ENCODE results near the gene STXBP5. TPM values are rescaled to one million over a fixed set of nuclear protein-coding genes. Genes with fewer than 3 reads are reported as not detected.

The STXBP5 gene
- total and polyA plus RNA-seq, 7 experiments from 2014 or later: 2.5 to 47.4 (median 26.5) TPM

GRCh38 chr6:147176795-147177194, 27.4 kb upstream of the STXBP5 start:
- Histone ChIP-seq H3K9me3 (ENCODE audit: control insufficient read depth in 2 of 3, low read length in 3 of 3) (no peaks in the 10 kb centered on the region), H3K36me3 (ENCODE audit: control insufficient read depth in 2 of 3, insufficient read depth in 3 of 3, low read length in 3 of 3) (no peaks in the 10 kb centered on the region), H3K27me3 (ENCODE audit: control insufficient read depth in 2 of 2, insufficient read depth in 2 of 2, low read length in 2 of 2) (no peaks in the 10 kb centered on the region), H3K4me1 (ENCODE audit: control insufficient read depth in 2 of 2, insufficient read depth in 2 of 2, low read length in 2 of 2) (no peaks in the 10 kb centered on the region), H3K27ac (ENCODE audit: low read depth, low read length) (no peak overlapping the region), H3K4me3 (ENCODE audit: low read length) (no peak overlapping the region)
- DNase-seq: no peak
- Mint-ChIP-seq H3K27ac (no peak overlapping the region), H3K9me3 (no peaks in the 10 kb centered on the region), H3K36me3 (peaks cover 0 to 2% (median 0%) of the 10 kb centered on the region in 5 donors), H3K4me3 (no peak overlapping the region), H3K27me3 (peaks cover 0 to 5% (median 0%) of the 10 kb centered on the region in 5 donors), H3K4me1 (peaks cover 0 to 3% (median 0%) of the 10 kb centered on the region in 7 donors)
- CTCF ChIA-PET: no interaction called here
- ATAC-seq: no peak
- POLR2A ChIA-PET: no interaction called here
- intact Hi-C loops (cut with micrococcal nuclease): no loop called here

- no peak overlapping the region for H3K27ac Mint-ChIP-seq
- Histone ChIP-seq H3K4me1 (ENCODE audit: control insufficient read depth in 2 of 2, insufficient read depth in 2 of 2, low read length in 2 of 2) (no peaks in the 10 kb centered on the region), H3K36me3 (ENCODE audit: control insufficient read depth in 2 of 3, insufficient read depth in 3 of 3, low read length in 3 of 3) (no peaks in the 10 kb centered on the region), H3K4me3 (ENCODE audit: low read length) (no peak overlapping the region), H3K9me3 (ENCODE audit: control insufficient read depth in 2 of 3, low read length in 3 of 3) (no peaks in the 10 kb centered on the region), H3K27ac (ENCODE audit: low read depth, low read length) (no peak overlapping the region), H3K27me3 (ENCODE audit: control insufficient read depth in 2 of 2, insufficient read depth in 2 of 2, low read length in 2 of 2) (no peaks in the 10 kb centered on the region)
- ChIA-PET CTCF (no interaction called here), POLR2A (no interaction called here)
- peaks cover 0 to 3% (median 0%) of the 10 kb centered on the region in 7 donors for H3K4me1 Mint-ChIP-seq
- ATAC-seq: no peak
- H3K27me3 Mint-ChIP-seq: peaks cover 0 to 5% (median 0%) of the 10 kb centered on the region in 5 donors
- peaks cover 0 to 2% (median 0%) of the 10 kb centered on the region in 5 donors for H3K36me3 Mint-ChIP-seq
- no peaks in the 10 kb centered on the region for H3K9me3 Mint-ChIP-seq
- H3K4me3 Mint-ChIP-seq: no peak overlapping the region
- DNase-seq: no peak
- intact Hi-C loops (cut with micrococcal nuclease): no loop called here
These were observed 26.9 kb upstream of the STXBP5 start for GRCh38 chr6:147177286-147177685.

- Histone ChIP-seq H3K27ac (ENCODE audit: low read depth, low read length) (no peak overlapping the region), H3K4me1 (ENCODE audit: control insufficient read depth in 2 of 2, insufficient read depth in 2 of 2, low read length in 2 of 2) (no peaks in the 10 kb centered on the region), H3K9me3 (ENCODE audit: control insufficient read depth in 2 of 3, low read length in 3 of 3) (no peaks in the 10 kb centered on the region), H3K36me3 (ENCODE audit: control insufficient read depth in 2 of 3, insufficient read depth in 3 of 3, low read length in 3 of 3) (no peaks in the 10 kb centered on the region), H3K4me3 (ENCODE audit: low read length) (no peak overlapping the region), H3K27me3 (ENCODE audit: control insufficient read depth in 2 of 2, insufficient read depth in 2 of 2, low read length in 2 of 2) (no peaks in the 10 kb centered on the region)
- intact Hi-C loops (cut with micrococcal nuclease): no loop called here
- Mint-ChIP-seq H3K9me3 (no peaks in the 10 kb centered on the region), H3K4me1 (peaks cover 0 to 3% (median 0%) of the 10 kb centered on the region in 7 donors), H3K27me3 (peaks cover 0 to 5% (median 0%) of the 10 kb centered on the region in 5 donors), H3K4me3 (no peak overlapping the region), H3K36me3 (peaks cover 0 to 2% (median 0%) of the 10 kb centered on the region in 5 donors), H3K27ac (peak overlapping the region in 1 of 9 donors; percentile 59)
- ChIA-PET POLR2A (interaction anchor here (0.6 kb wide), 1 partner anchor 138 kb away, joined by 3 read pairs; no protein-coding TSS in a partner anchor), CTCF (no interaction called here)
- ATAC-seq (no peak), DNase-seq (no peak)
These were observed 25.9 kb upstream of the STXBP5 start for GRCh38 chr6:147178355-147178754.

- no peak overlapping the region for H3K27ac Mint-ChIP-seq
- peaks cover 0 to 2% (median 0%) of the 10 kb centered on the region in 5 donors for H3K36me3 Mint-ChIP-seq
- H3K4me1 Mint-ChIP-seq: no peaks in the 10 kb centered on the region
- ATAC-seq: no peak
- peaks cover 0 to 5% (median 0%) of the 10 kb centered on the region in 5 donors for H3K27me3 Mint-ChIP-seq
- H3K4me3 ChIP-seq (ENCODE audit: low read length): no peak overlapping the region
- no peak for DNase-seq
- POLR2A ChIA-PET: interaction anchor here (1.1 kb wide), 1 partner anchor 27 kb away, joined by 3 read pairs; no protein-coding TSS in a partner anchor
- CTCF ChIA-PET: interaction anchor here (0.6 kb wide), 1 partner anchor 740 kb away, joined by 3 read pairs; no protein-coding TSS in a partner anchor
- H3K27ac ChIP-seq (ENCODE audit: low read depth, low read length): no peak overlapping the region
- intact Hi-C loops (cut with micrococcal nuclease): no loop called here
- no peaks in the 10 kb centered on the region for H3K36me3 ChIP-seq (ENCODE audit: control insufficient read depth in 2 of 3, insufficient read depth in 3 of 3, low read length in 3 of 3)
- no peaks in the 10 kb centered on the region for H3K4me1 ChIP-seq (ENCODE audit: control insufficient read depth in 2 of 2, insufficient read depth in 2 of 2, low read length in 2 of 2)
- H3K9me3 ChIP-seq (ENCODE audit: control insufficient read depth in 2 of 3, low read length in 3 of 3): no peaks in the 10 kb centered on the region
- H3K27me3 ChIP-seq (ENCODE audit: control insufficient read depth in 2 of 2, insufficient read depth in 2 of 2, low read length in 2 of 2): no peaks in the 10 kb centered on the region
- no peaks in the 10 kb centered on the region for H3K9me3 Mint-ChIP-seq
- H3K4me3 Mint-ChIP-seq: no peak overlapping the region
These were observed 24.4 kb upstream of the STXBP5 start for GRCh38 chr6:147179809-147180208.

- DNase-seq (no peak), ATAC-seq (no peak)
- ChIA-PET POLR2A (interaction anchor here (1.1 kb wide), 1 partner anchor 26 kb away, joined by 3 read pairs; no protein-coding TSS in a partner anchor), CTCF (no interaction called here)
- intact Hi-C loops (cut with micrococcal nuclease): no loop called here
- H3K27me3 ChIP-seq (ENCODE audit: control insufficient read depth in 2 of 2, insufficient read depth in 2 of 2, low read length in 2 of 2): no peaks in the 10 kb centered on the region
- H3K4me1 ChIP-seq (ENCODE audit: control insufficient read depth in 2 of 2, insufficient read depth in 2 of 2, low read length in 2 of 2): no peaks in the 10 kb centered on the region
- Mint-ChIP-seq H3K27ac (no peak overlapping the region), H3K4me1 (no peaks in the 10 kb centered on the region), H3K4me3 (no peak overlapping the region), H3K9me3 (peaks cover 0 to 2% (median 0%) of the 10 kb centered on the region in 11 donors), H3K36me3 (peaks cover 0 to 3% (median 2%) of the 10 kb centered on the region in 5 donors), H3K27me3 (peaks cover 0 to 11% (median 0%) of the 10 kb centered on the region in 5 donors)
- no peaks in the 10 kb centered on the region for H3K9me3 ChIP-seq (ENCODE audit: control insufficient read depth in 2 of 3, low read length in 3 of 3)
- H3K4me3 ChIP-seq (ENCODE audit: low read length): no peak overlapping the region
- H3K36me3 ChIP-seq (ENCODE audit: control insufficient read depth in 2 of 3, insufficient read depth in 3 of 3, low read length in 3 of 3): no peaks in the 10 kb centered on the region
- H3K27ac ChIP-seq (ENCODE audit: low read depth, low read length): no peak overlapping the region
These were observed 23.3 kb upstream of the STXBP5 start for GRCh38 chr6:147180926-147181325.

- Histone ChIP-seq H3K27ac (ENCODE audit: low read depth, low read length) (no peak overlapping the region), H3K36me3 (ENCODE audit: control insufficient read depth in 2 of 3, insufficient read depth in 3 of 3, low read length in 3 of 3) (no peaks in the 10 kb centered on the region), H3K9me3 (ENCODE audit: control insufficient read depth in 2 of 3, low read length in 3 of 3) (no peaks in the 10 kb centered on the region), H3K4me1 (ENCODE audit: control insufficient read depth in 2 of 2, insufficient read depth in 2 of 2, low read length in 2 of 2) (no peaks in the 10 kb centered on the region), H3K27me3 (ENCODE audit: control insufficient read depth in 2 of 2, insufficient read depth in 2 of 2, low read length in 2 of 2) (no peaks in the 10 kb centered on the region), H3K4me3 (ENCODE audit: low read length) (no peak overlapping the region)
- DNase-seq (no peak), ATAC-seq (no peak)
- H3K36me3 Mint-ChIP-seq: peaks cover 0 to 3% (median 2%) of the 10 kb centered on the region in 5 donors
- peaks cover 0 to 12% (median 0%) of the 10 kb centered on the region in 5 donors for H3K27me3 Mint-ChIP-seq
- H3K4me1 Mint-ChIP-seq: no peaks in the 10 kb centered on the region
- intact Hi-C loops (cut with micrococcal nuclease): no loop called here
- CTCF ChIA-PET: no interaction called here
- no peak overlapping the region for H3K4me3 Mint-ChIP-seq
- POLR2A ChIA-PET: no interaction called here
- no peak overlapping the region for H3K27ac Mint-ChIP-seq
- peaks cover 0 to 2% (median 0%) of the 10 kb centered on the region in 11 donors for H3K9me3 Mint-ChIP-seq
These were observed 19.8 kb upstream of the STXBP5 start for GRCh38 chr6:147184379-147184778.

GRCh38 chr6:147185216-147185615, 19.0 kb upstream of the STXBP5 start:
- no peaks in the 10 kb centered on the region for H3K27me3 ChIP-seq (ENCODE audit: control insufficient read depth in 2 of 2, insufficient read depth in 2 of 2, low read length in 2 of 2)
- no peak overlapping the region for H3K4me3 Mint-ChIP-seq
- H3K27ac ChIP-seq (ENCODE audit: low read depth, low read length): no peak overlapping the region
- ATAC-seq: no peak
- H3K9me3 Mint-ChIP-seq: peaks cover 0 to 2% (median 0%) of the 10 kb centered on the region in 11 donors
- H3K27ac Mint-ChIP-seq: no peak overlapping the region
- no peak overlapping the region for H3K4me3 ChIP-seq (ENCODE audit: low read length)
- CTCF ChIA-PET: no interaction called here
- H3K36me3 Mint-ChIP-seq: peaks cover 0 to 3% (median 2%) of the 10 kb centered on the region in 5 donors
- POLR2A ChIA-PET: no interaction called here
- H3K36me3 ChIP-seq (ENCODE audit: control insufficient read depth in 2 of 3, insufficient read depth in 3 of 3, low read length in 3 of 3): no peaks in the 10 kb centered on the region
- no peaks in the 10 kb centered on the region for H3K9me3 ChIP-seq (ENCODE audit: control insufficient read depth in 2 of 3, low read length in 3 of 3)
- H3K4me1 ChIP-seq (ENCODE audit: control insufficient read depth in 2 of 2, insufficient read depth in 2 of 2, low read length in 2 of 2): no peaks in the 10 kb centered on the region
- intact Hi-C loops (cut with micrococcal nuclease): no loop called here
- H3K4me1 Mint-ChIP-seq: no peaks in the 10 kb centered on the region
- H3K27me3 Mint-ChIP-seq: peaks cover 0 to 12% (median 0%) of the 10 kb centered on the region in 5 donors
- no peak for DNase-seq

Data from naive thymus-derived CD4-positive, alpha-beta T cell (primary cell).